Prostate gland (tissue), 2 donors: Measurements from ENCODE around the gene ALG14. TPM values are rescaled to one million over a fixed set of nuclear protein-coding genes. Genes with fewer than 3 reads are reported as not detected.

Source experiments
- DNase-seq: peaks from one replicate; pipeline ENCODE4 v3.0.0-alpha.2; 2019; ENCODE audit warnings: low spot score
- H3K27ac ChIP-seq, 2 donors: fragments of 200-600 bp; sonication (generic); 2 replicates each; pipeline ENCODE4 v1.5.1; 2017 to 2019
- H3K27me3 ChIP-seq: fragments of 200-600 bp; sonication (generic); replicated peaks from 2 replicates; pipeline ENCODE4 v1.5.1; 2019; ENCODE audit not compliant: insufficient read depth
- H3K36me3 ChIP-seq, 2 donors: fragments of 200-600 bp; sonication (generic); 1 replicate in 1 of 2; 2 replicates in 1 of 2; pipeline versions ENCODE4 v1.5.1 to v1.8.1; 2017 to 2019
- H3K4me1 ChIP-seq: fragments of 200-600 bp; sonication (generic); replicated peaks from 2 replicates; pipeline ENCODE4 v1.5.1; 2019
- H3K4me3 ChIP-seq, 2 donors: fragments of 200-600 bp; sonication (generic); 2 replicates each; pipeline ENCODE4 v1.5.1; 2017 to 2019
- H3K9me3 ChIP-seq: fragments of 200-600 bp; sonication (generic); 2 replicates; pipeline ENCODE4 v1.5.1; 2017
- POLR2A ChIP-seq: fragments of 450-650 bp; IDR thresholded peaks from one replicate; pipeline ENCODE4 v1.6.1; 2016; ENCODE audit warnings: antibody characterized with exemption, mild to moderate bottlenecking
- POLR2AphosphoS5 ChIP-seq: sonication (generic); formaldehyde crosslinking; IDR thresholded peaks from one replicate; pipeline ENCODE4 v1.6.1; 2017; ENCODE audit warnings: antibody characterized with exemption
- WGBS: methylation state at CpG from one replicate; pipeline ENCODE4 v1.1.5; 2018; 5-methylcytosine and 5-hydroxymethylcytosine counted together
- intact Hi-C: fragments of 100-400 bp; cut with DNase I; formaldehyde crosslinking; loops from one replicate; pipeline ENCODE4 v1.14.2; 2022
- total RNA-seq, 2 donors: library from RNA; depleted of rRNA; stranded (reverse); fragments of >200 nt; gene quantifications; one replicate each; pipeline ENCODE4 v1.1.0, GENCODE V29; 2016
- TF ChIP-seq, protein P1 (sequence below), 4 experiments: fragments of 200-600 bp in 2 of 4; fragments of 450-650 bp in 2 of 4; sonication (generic) in 2 of 4; IDR thresholded peaks; 1 replicate in 3 of 4; 2 replicates in 1 of 4; pipeline ENCODE4 v1.5.1; 2016 to 2019; ENCODE audit warnings: antibody characterized with exemption in 4 of 4, mild to moderate bottlenecking in 2 of 4, moderate library complexity in 2 of 4

ALG14 gene
- total RNA-seq, 2 donors from 2014 or later: 2.0 to 2.3 TPM

DNA sequence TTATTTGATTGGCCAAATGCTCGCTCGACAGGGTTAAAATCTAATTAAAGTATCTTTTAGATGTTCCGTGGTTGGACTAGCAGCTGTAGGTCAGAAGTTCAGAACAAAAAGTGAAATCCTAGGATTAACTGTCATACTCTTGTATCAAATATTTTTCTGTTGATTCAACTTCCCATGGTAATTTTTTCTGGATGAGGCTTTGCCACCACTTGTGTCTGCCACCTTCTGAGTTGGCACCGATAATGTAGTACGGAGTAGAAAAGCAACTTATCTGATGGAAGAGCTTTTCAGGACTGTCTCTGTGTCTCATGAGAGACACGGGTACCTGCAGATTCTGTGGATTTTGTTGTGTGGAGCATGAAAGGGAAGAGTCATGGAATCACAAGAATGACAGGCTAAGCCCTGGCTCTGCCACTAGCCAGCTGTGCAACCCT, 101.2 kb downstream of the ALG14 start:
- intact Hi-C loops: loop anchor here (5.0 kb wide), 1 partner anchor 44 kb away; the partner anchor contains the start of gene CNN3
- H3K27me3 ChIP-seq: no peaks in the 10 kb centered on the region
- WGBS: 38% methylated on average over 6 of the region's 6 CpGs
- no peak overlapping the region for H3K4me3 ChIP-seq
- no peaks in the 10 kb centered on the region for H3K4me1 ChIP-seq
- H3K9me3 ChIP-seq: no peaks in the 10 kb centered on the region
- TF ChIP-seq, protein P1, sequence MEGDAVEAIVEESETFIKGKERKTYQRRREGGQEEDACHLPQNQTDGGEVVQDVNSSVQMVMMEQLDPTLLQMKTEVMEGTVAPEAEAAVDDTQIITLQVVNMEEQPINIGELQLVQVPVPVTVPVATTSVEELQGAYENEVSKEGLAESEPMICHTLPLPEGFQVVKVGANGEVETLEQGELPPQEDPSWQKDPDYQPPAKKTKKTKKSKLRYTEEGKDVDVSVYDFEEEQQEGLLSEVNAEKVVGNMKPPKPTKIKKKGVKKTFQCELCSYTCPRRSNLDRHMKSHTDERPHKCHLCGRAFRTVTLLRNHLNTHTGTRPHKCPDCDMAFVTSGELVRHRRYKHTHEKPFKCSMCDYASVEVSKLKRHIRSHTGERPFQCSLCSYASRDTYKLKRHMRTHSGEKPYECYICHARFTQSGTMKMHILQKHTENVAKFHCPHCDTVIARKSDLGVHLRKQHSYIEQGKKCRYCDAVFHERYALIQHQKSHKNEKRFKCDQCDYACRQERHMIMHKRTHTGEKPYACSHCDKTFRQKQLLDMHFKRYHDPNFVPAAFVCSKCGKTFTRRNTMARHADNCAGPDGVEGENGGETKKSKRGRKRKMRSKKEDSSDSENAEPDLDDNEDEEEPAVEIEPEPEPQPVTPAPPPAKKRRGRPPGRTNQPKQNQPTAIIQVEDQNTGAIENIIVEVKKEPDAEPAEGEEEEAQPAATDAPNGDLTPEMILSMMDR (IDR thresholded peaks at IDR 0.05): no peak
- TF ChIP-seq POLR2AphosphoS5: peak; percentile 30
- no peak for TF ChIP-seq POLR2A
- peak overlapping the region; percentile 24 to 31 for H3K27ac ChIP-seq
- H3K36me3 ChIP-seq: no peaks in the 10 kb centered on the region
- DNase-seq: no peak

DNA sequence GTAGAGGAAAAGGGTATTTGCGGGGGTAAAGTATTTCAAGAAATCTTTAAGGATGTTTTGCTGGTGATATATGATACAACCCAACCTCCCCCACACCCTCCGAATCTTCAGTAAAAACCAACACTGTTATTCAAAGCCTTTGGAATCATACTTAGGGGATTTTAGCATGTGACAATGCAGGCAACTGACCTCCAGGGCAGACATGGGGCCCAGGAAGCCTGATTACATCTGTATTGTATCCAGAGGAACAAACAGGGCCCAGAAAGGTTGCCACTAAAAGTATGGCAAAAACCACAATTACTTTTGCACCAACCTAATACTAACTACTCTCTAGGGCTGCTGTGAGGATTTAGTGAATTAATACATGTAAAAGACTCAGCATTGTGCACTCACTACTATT, 102.0 kb downstream of the ALG14 start:
- Histone ChIP-seq H3K4me1 (no peaks in the 10 kb centered on the region), H3K36me3 (no peaks in the 10 kb centered on the region), H3K9me3 (no peaks in the 10 kb centered on the region), H3K4me3 (no peak overlapping the region), H3K27ac (peak overlapping the region; percentile 24 to 31), H3K27me3 (no peaks in the 10 kb centered on the region)
- intact Hi-C loops: loop anchor here (5.0 kb wide), 1 partner anchor 43 kb away; the partner anchor contains the start of gene CNN3
- 60% methylated on average over 2 of the region's 2 CpGs for WGBS
- no peak for TF ChIP-seq POLR2A
- DNase-seq: no peak

DNA sequence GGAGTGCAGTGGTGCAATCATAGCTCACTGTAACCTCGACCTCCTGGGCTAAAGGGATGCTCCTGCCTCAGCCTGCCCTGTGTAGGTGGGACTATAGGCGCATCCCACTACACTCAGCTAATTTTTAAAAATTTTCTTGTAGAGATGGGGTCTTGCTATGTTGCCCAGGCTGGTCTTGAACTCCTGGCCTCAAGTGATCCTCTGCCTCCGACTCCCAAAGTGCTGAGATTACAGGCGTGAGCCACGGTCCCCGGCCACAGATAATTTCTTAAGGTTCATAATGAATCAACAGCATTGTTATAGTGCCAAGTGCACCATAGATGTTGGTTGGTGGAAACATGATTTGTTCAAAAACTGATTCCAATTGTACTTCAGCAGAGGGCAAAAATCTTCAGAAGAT, 103.6 kb downstream of the ALG14 start:
- 92% methylated on average over 6 of the region's 6 CpGs for WGBS

DNA sequence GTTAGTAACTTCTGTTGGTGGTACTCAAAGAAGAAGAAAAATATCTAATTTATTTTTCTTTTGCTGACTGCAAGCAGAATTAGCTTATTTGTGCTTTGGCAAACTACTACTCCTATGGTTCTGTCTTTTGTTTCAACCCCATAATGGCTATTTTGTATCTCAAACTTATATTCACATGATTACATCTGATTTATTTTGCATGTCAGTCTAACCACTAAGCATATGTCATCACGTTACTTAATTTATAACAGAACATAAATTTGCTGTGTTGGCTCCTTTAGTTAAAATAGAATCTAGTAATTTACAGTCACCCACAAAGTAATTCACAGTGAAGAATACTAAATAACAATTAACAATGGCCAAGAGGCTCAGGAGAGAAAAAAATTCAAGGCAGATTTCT, 106.7 kb downstream of the ALG14 start:
- intact Hi-C loops: no loop called here
- DNase-seq: no peak
- Histone ChIP-seq H3K9me3 (no peaks in the 10 kb centered on the region), H3K27me3 (no peaks in the 10 kb centered on the region), H3K4me3 (no peak overlapping the region), H3K36me3 (no peaks in the 10 kb centered on the region), H3K27ac (no peak overlapping the region), H3K4me1 (no peaks in the 10 kb centered on the region)
- WGBS: 70% methylated on average over 1 of the region's 1 CpG
- TF ChIP-seq, protein P1 (IDR thresholded peaks at IDR 0.05): no peak
- TF ChIP-seq POLR2A (no peak), POLR2AphosphoS5 (no peak)

More for the DNA sequence above, 103.6 kb downstream of the ALG14 start:
- Histone ChIP-seq H3K27ac (no peak overlapping the region), H3K4me1 (no peaks in the 10 kb centered on the region), H3K4me3 (no peak overlapping the region), H3K27me3 (no peaks in the 10 kb centered on the region), H3K36me3 (no peaks in the 10 kb centered on the region), H3K9me3 (no peaks in the 10 kb centered on the region)
- TF ChIP-seq POLR2A: no peak
- TF ChIP-seq, protein P1 (IDR thresholded peaks at IDR 0.05): no peak
- TF ChIP-seq POLR2AphosphoS5: no peak
- no peak for DNase-seq
- intact Hi-C loops: no loop called here

DNA sequence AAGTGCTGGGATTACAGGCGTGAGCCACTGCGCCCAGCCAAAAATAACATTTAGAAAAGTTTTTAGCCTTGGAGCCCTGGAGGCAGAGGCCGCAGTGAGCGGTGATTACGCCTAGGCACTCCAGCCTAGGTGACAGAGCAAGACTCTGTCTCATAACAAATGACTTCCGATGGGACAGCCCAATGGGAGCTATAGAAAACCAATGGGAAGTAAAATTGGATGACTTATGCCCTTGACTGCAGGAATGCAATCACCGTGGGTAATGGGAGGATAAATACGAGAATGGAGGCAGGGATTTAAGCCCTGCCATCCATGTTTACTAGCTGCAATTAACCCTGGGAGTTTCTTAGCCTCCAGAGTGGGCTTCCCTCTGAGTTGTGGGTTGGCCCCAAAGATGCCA, 108.9 kb downstream of the ALG14 start:
- H3K27ac ChIP-seq: no peak overlapping the region
- TF ChIP-seq, protein P1 (IDR thresholded peaks at IDR 0.05): no peak
- TF ChIP-seq POLR2A (no peak), POLR2AphosphoS5 (no peak)

More for the DNA sequence above, 108.9 kb downstream of the ALG14 start:
- H3K4me1 ChIP-seq: no peaks in the 10 kb centered on the region
- intact Hi-C loops: no loop called here
- no peaks in the 10 kb centered on the region for H3K36me3 ChIP-seq
- no peak overlapping the region for H3K4me3 ChIP-seq
- no peak for DNase-seq
- H3K27me3 ChIP-seq: no peaks in the 10 kb centered on the region
- WGBS: 79% methylated on average over 8 of the region's 8 CpGs
- no peaks in the 10 kb centered on the region for H3K9me3 ChIP-seq
